Body of pancreas (tissue), 4 donors: Measurements from ENCODE around the gene NDEL1.

Experiments used
- CTCF ChIP-seq, 7 experiments: fragments of 450-650 bp in 4 of 7; fragments of 200-600 bp in 3 of 7; sonication (generic) in 3 of 7; IDR thresholded peaks; one replicate each; pipeline ENCODE4 v1.5.1; 2016 to 2019; ENCODE audit warnings: antibody characterized with exemption in 7 of 7
- POLR2A ChIP-seq, 3 donors: fragments of 450-650 bp; IDR thresholded peaks; one replicate each; pipeline ENCODE4 v1.6.1; 2016; ENCODE audit warnings: antibody characterized with exemption in 3 of 3, mild to moderate bottlenecking in 2 of 3

DNA sequence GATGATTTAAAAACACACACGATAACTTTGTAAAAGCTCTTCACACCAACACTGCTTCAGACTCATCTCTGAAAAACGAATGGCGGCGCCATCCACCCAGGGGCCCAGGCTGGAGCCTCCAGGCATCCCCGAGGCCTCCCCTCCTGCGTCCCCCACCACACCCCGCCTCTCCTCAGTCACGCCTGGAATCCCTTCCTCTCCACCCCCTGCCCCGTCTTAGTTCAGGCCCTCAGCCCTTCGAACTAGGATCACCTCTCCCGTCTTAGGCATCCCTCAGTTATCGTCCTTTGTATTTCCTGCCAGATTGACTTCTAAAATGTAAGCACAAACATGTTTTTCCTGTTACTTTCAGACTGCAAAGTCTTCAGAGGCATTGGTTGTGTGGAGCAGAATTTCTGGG lies 58.3 kb downstream of the NDEL1 start:
- no peak for TF ChIP-seq CTCF (IDR thresholded peaks at IDR 0.05)
- no peak for TF ChIP-seq POLR2A (IDR thresholded peaks at IDR 0.05)
